Prostate gland (tissue), 2 donors: Measurements from ENCODE around the gene TNRC18.

Experiments used
- POLR2A ChIP-seq: fragments of 450-650 bp; IDR thresholded peaks from one replicate; pipeline ENCODE4 v1.6.1; 2016; ENCODE audit warnings: antibody characterized with exemption, mild to moderate bottlenecking
- POLR2AphosphoS5 ChIP-seq: sonication (generic); formaldehyde crosslinking; IDR thresholded peaks from one replicate; pipeline ENCODE4 v1.6.1; 2017; ENCODE audit warnings: antibody characterized with exemption
- TF ChIP-seq, protein P1 (sequence below), 4 experiments: fragments of 200-600 bp in 2 of 4; fragments of 450-650 bp in 2 of 4; sonication (generic) in 2 of 4; IDR thresholded peaks; 1 replicate in 3 of 4; 2 replicates in 1 of 4; pipeline ENCODE4 v1.5.1; 2016 to 2019; ENCODE audit warnings: antibody characterized with exemption in 4 of 4, mild to moderate bottlenecking in 2 of 4, moderate library complexity in 2 of 4

DNA sequence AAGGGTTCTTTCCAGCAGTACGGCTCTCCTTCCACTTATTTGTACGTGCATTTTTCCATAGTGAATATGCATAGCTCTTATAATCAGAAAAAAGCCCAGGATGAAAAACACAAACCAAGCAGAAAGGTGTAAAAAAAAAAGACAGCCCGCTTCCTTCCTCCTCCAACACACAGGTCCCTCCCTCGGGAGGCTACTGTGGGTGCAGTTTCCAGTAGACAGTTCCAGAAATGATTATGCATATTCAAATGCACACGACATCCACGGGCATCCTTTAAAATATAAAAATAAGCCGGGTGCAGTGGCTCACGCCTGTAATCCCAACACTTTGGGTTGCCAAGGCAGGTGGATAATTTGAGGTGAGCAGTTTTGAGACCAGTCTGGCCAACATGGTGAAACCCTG lies 59.9 kb downstream of the TNRC18 start:
- TF ChIP-seq, protein P1, sequence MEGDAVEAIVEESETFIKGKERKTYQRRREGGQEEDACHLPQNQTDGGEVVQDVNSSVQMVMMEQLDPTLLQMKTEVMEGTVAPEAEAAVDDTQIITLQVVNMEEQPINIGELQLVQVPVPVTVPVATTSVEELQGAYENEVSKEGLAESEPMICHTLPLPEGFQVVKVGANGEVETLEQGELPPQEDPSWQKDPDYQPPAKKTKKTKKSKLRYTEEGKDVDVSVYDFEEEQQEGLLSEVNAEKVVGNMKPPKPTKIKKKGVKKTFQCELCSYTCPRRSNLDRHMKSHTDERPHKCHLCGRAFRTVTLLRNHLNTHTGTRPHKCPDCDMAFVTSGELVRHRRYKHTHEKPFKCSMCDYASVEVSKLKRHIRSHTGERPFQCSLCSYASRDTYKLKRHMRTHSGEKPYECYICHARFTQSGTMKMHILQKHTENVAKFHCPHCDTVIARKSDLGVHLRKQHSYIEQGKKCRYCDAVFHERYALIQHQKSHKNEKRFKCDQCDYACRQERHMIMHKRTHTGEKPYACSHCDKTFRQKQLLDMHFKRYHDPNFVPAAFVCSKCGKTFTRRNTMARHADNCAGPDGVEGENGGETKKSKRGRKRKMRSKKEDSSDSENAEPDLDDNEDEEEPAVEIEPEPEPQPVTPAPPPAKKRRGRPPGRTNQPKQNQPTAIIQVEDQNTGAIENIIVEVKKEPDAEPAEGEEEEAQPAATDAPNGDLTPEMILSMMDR (IDR thresholded peaks at IDR 0.05) = no peak
- TF ChIP-seq POLR2A = no peak
- TF ChIP-seq POLR2AphosphoS5 = no peak
